Stimulated activated CD8-positive, alpha-beta memory T cell treated with anti-CD3 and anti-CD28 coated beads, Interleukin-2, amount 100 ng/mL, for 1 hour (primary cell): ENCODE measurements around the gene GAS2L2.
"Not testable (repeated sequence)": the region's sequence is repeated elsewhere in the genome, so short reads cannot be mapped to it uniquely, and the experiment has no call there.

Experiments
- DNase-seq, 2 donors: peaks; one replicate each; pipeline ENCODE4 v3.0.0-alpha.2; 2020; ENCODE audit warnings: low read depth in 2 of 2

GAS2L2 gene

GRCh38 chr17:35773679-35774425, 20.8 kb upstream of the GAS2L2 start:
- DNase-seq = no peak

GRCh38 chr17:35773129-35773528, 20.1 kb upstream of the GAS2L2 start:
- DNase-seq = no peak

GRCh38 chr17:35769895-35770486, 17.0 kb upstream of the GAS2L2 start:
- no peak for DNase-seq

GRCh38 chr17:35768797-35769196, 15.8 kb upstream of the GAS2L2 start:
- no peak for DNase-seq

- no peak for DNase-seq
These were observed 14.0 kb upstream of the GAS2L2 start for GRCh38 chr17:35766903-35767510.

- no peak for DNase-seq
These were observed 13.4 kb upstream of the GAS2L2 start for GRCh38 chr17:35766489-35766877.

GRCh38 chr17:35765756-35766488, 12.9 kb upstream of the GAS2L2 start:
- no peak for DNase-seq

GRCh38 chr17:35765086-35765710, 12.2 kb upstream of the GAS2L2 start:
- no peak for DNase-seq

GRCh38 chr17:35764123-35764991, 11.3 kb upstream of the GAS2L2 start:
- DNase-seq = peak; percentile 73 to 76

- no peak for DNase-seq
These were observed 10.7 kb upstream of the GAS2L2 start for GRCh38 chr17:35763767-35764122.

GRCh38 chr17:35761601-35762000, 8.6 kb upstream of the GAS2L2 start:
- no peak for DNase-seq

GRCh38 chr17:35760587-35760986, 7.5 kb upstream of the GAS2L2 start, which contains the start of gene C17orf50:
C17orf50 (plus strand) TSS chr17:35760887; CDS start chr17:35760942, 55 bp downstream.
- DNase-seq = no peak

- no peak for DNase-seq
These were observed 4.2 kb upstream of the GAS2L2 start for GRCh38 chr17:35757243-35757642.

- no peak for DNase-seq
These were observed 568 bp downstream of the GAS2L2 start for GRCh38 chr17:35752471-35752870.

- not testable (repeated sequence) for DNase-seq
These were observed 1.5 kb downstream of the GAS2L2 start for GRCh38 chr17:35751541-35751940.

- no peak for DNase-seq
These were observed 2.3 kb downstream of the GAS2L2 start for GRCh38 chr17:35750526-35751395.

- DNase-seq = no peak
These were observed 3.3 kb downstream of the GAS2L2 start for GRCh38 chr17:35749560-35750412.

- no peak for DNase-seq
These were observed 4.1 kb downstream of the GAS2L2 start for GRCh38 chr17:35748979-35749378.

GRCh38 chr17:35748341-35748841, 4.6 kb downstream of the GAS2L2 start:
- no peak for DNase-seq
